ENCODE results near the gene SERGEF.

GRCh38 chr11:17887779-17888178 is 125.1 kb downstream of the SERGEF start:
- TF ChIP-seq POLR2A (IDR thresholded peaks at IDR 0.05), result no peak
- no peak for TF ChIP-seq CTCF (IDR thresholded peaks at IDR 0.05)
- TF ChIP-seq POLR2AphosphoS5 (IDR thresholded peaks at IDR 0.05), result no peak
